ENCODE data around the gene CAVIN2.

The CAVIN2 gene

GRCh38 chr2:191839918-191840804 is 6.7 kb downstream of the CAVIN2 start:
- DNase-seq (ENCODE audit: low spot score), result no peak

- DNase-seq (ENCODE audit: low spot score), result no peak
Observed at GRCh38 chr2:191838526-191838925, 8.4 kb downstream of the CAVIN2 start.

GRCh38 chr2:191836853-191837769 is 9.8 kb downstream of the CAVIN2 start:
- no peak for DNase-seq (ENCODE audit: low spot score)

GRCh38 chr2:191836471-191836852 is 10.4 kb downstream of the CAVIN2 start:
- DNase-seq (ENCODE audit: low spot score), result no peak

GRCh38 chr2:191835539-191836350 is 11.1 kb downstream of the CAVIN2 start:
- DNase-seq (ENCODE audit: low spot score), result no peak

- DNase-seq (ENCODE audit: low spot score), result no peak
Observed at GRCh38 chr2:191835100-191835499, 11.8 kb downstream of the CAVIN2 start.

GRCh38 chr2:191833356-191833755 is 13.5 kb downstream of the CAVIN2 start:
- no peak for DNase-seq (ENCODE audit: low spot score)

GRCh38 chr2:191832668-191833067 is 14.2 kb downstream of the CAVIN2 start:
- DNase-seq (ENCODE audit: low spot score), result no peak

GRCh38 chr2:191831410-191831994 is 15.4 kb downstream of the CAVIN2 start:
- no peak for DNase-seq (ENCODE audit: low spot score)

- DNase-seq (ENCODE audit: low spot score), result no peak
Observed at GRCh38 chr2:191824398-191824797, 22.5 kb downstream of the CAVIN2 start.

GRCh38 chr2:191821078-191821477 is 25.8 kb downstream of the CAVIN2 start:
- DNase-seq (ENCODE audit: low spot score), result no peak

- DNase-seq (ENCODE audit: low spot score), result no peak
Observed at GRCh38 chr2:191818725-191819350, 28.1 kb downstream of the CAVIN2 start.

GRCh38 chr2:191818133-191818532 is 28.8 kb downstream of the CAVIN2 start:
- DNase-seq (ENCODE audit: low spot score), result no peak

GRCh38 chr2:191815010-191815409 is 31.9 kb downstream of the CAVIN2 start:
- DNase-seq (ENCODE audit: low spot score), result no peak

GRCh38 chr2:191813943-191814342 is 32.9 kb downstream of the CAVIN2 start:
- DNase-seq (ENCODE audit: low spot score), result no peak

- DNase-seq (ENCODE audit: low spot score), result peak; percentile 83
Observed at GRCh38 chr2:191811807-191812602, 34.9 kb downstream of the CAVIN2 start.

- DNase-seq (ENCODE audit: low spot score), result no peak
Observed at GRCh38 chr2:191806396-191806795, 40.5 kb downstream of the CAVIN2 start.

GRCh38 chr2:191804766-191805165 is 42.1 kb downstream of the CAVIN2 start:
- DNase-seq (ENCODE audit: low spot score), result no peak

- DNase-seq (ENCODE audit: low spot score), result no peak
Observed at GRCh38 chr2:191803007-191803406, 43.9 kb downstream of the CAVIN2 start.

GRCh38 chr2:191802180-191802579 is 44.7 kb downstream of the CAVIN2 start:
- DNase-seq (ENCODE audit: low spot score), result no peak
